Stimulated activated CD8-positive, alpha-beta memory T cell treated with anti-CD3 and anti-CD28 coated beads, Interleukin-12 subunit alpha, Interleukin-12 subunit beta, amount 100 ng/mL, for 24 hours (primary cell): ENCODE data around the gene GRID1.

ENCODE experiments used
- DNase-seq: peaks from one replicate; pipeline ENCODE4 v3.0.0-alpha.2; 2020; ENCODE audit errors: extremely low read depth

The GRID1 gene

GRCh38 chr10:86267286-86268195, 99.1 kb downstream of the GRID1 start:
- DNase-seq = no peak

DNA sequence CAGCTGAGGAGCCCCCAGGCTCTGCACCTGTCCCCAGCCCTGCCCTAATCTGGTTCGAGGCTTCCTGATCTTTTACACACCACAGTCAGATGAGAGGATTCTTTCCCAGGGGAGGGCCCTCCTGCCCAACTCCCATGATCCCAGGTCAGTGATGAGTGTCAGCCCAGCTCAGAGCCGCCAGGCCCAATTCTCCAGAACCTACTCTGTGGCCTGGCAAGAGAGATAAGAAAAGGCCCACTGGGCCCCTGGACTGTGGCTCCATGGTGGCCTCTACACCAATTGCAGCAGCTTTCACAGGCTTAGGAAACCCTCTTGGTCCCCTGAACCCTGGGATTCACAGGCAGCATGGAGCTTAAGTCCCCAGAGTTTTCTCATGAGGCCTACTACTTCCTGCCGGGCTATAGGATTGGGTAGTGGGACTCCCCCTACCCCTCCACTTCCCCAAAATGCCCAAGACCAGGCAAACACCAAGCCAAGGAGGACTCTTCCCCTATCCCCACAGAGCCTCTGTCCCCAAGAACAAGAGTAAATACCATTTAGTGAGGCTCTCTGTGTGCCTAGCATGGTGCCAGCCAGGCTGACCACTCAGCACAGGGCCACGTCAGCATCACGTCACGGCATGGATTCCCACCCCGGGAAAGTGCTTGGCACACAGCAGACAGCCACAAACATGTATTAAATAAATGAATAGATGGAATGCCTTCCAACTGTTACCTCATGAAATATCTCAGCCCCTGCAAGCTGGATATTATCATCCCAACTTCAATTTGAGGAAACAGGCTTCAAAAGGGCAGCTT, 100.0 kb downstream of the GRID1 start:
- no peak for DNase-seq

DNA sequence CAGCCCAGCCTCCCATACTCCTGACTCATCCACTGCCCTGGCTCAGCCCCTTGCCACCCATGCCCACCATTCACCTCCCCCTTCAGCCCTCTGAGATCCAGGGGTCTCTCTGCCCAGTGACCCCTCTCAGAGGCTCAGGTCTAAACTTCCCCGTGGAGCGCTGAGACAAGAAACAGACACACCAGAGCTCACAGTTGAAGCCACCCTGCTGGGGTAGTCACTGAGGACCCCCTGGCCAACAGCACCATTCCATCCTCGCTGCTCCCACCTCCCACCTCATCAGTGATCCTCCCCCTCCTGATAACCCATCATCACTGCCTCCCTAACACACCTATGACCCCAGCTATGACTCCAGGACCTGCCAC, 100.7 kb downstream of the GRID1 start:
- no peak for DNase-seq

DNA sequence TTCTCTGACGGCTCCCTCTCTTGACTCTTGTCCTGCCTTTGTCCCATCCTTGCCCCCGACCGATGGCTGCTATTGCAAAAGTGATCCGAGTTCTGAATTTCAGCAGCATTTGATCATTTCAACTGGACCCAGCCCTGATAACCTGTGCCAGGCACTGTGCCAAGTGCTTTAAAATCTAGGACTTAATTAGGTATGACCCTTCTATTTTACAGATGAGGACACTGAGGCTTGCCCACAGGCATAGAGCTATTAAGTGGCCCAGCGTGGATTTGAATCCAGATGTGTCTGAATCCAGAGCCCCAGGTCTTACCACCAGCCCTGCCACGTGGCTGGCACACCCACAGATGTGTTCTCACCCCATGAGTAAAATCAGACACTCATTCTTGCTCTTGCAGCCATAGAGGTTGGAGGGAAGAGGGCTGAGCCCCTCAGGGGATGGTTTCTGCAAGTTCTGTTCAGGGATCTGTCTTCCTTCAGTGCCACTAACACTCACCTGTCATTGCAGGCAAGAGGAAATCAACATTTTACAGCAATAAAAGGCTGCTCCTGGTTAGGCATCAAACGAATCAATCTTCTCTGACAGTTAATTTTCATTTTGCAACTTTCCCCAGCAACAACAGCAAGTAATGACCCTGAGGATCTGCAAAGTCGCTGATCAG, 101.2 kb downstream of the GRID1 start:
- DNase-seq = no peak

DNA sequence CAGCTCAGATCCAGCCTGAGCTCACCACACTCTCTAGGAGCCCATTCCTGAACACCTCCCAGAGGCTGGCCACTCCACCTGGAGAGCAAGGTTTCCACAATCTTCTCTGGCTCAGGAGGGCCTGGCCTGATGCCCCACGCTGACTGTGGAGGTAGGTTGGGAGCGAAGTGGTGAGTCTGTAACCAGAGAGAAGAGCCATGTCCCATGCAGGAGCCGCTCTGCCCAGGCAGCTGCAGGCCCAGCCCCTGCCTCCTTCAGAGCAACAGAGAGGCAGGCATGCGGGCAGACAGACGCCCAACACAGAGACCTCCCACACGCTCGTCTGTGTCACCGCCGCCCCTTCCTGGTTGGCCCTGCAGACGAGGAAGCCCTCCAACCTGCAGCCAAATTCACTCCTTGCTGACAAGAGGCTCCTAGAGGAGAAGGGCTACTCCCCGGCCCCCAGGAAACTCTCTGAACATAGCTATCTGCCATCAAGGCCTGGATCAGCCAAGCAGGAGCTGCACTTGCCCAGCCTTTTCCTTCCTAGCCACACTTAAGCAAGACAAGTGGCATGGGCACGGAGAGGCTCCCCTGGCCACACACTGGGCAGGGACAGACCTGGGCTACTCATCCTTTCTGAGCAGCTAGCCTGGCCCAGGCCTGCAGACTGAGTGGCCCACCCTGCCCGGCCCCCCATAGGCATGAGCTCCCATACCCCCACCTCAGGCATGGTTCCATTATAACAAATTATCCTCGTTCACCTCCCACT, 101.9 kb downstream of the GRID1 start:
- no peak for DNase-seq

- no peak for DNase-seq
Observed at GRCh38 chr10:86263907-86264306, 102.7 kb downstream of the GRID1 start.

DNA sequence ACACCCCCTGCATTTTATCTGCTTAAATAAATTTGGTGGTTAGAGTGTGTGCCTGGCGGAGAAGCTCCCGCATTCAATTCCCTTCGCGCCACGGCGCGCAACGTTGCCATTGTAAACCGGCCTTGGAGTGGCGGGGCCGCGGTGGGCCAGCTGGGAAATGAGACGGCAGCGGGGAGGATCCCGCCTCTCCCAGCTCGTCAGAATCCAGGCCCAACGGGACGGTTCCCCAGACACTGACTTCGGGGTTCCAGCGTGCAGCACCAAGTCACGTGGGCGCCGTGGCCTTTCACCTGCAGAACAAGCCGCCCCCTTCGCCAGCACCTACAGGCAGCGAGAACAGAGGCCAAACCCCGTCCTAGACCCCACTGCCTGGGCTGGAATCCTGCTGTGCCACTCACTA, 103.4 kb downstream of the GRID1 start:
- no peak for DNase-seq

DNA sequence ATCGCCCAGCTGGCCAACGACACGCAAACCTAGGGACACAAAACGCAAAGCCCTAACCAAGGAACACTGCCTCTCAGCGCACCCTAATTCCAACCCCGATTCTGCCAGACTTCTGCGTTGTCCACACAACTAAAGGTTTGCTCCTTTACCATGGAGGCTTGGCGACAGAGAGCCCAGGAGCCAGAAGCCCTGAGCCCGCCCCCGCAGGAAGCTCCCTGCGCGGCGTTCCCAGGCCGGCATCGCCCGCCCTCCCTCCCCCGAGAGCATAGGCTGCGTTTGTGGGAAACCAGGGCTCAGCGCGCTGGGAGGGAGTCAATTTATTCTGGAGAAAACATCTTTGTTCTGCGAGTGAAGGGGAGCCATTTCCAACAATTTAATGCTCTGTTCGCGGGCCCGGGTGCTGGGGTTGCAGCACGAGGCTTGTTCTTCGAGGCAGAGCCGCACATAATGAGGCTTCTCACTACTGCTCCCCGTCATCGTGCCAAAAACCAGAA, 103.9 kb downstream of the GRID1 start:
- DNase-seq = no peak

- no peak for DNase-seq
Observed at GRCh38 chr10:86261941-86262687, 104.5 kb downstream of the GRID1 start.

GRCh38 chr10:86261470-86261869, 105.1 kb downstream of the GRID1 start:
- no peak for DNase-seq

DNA sequence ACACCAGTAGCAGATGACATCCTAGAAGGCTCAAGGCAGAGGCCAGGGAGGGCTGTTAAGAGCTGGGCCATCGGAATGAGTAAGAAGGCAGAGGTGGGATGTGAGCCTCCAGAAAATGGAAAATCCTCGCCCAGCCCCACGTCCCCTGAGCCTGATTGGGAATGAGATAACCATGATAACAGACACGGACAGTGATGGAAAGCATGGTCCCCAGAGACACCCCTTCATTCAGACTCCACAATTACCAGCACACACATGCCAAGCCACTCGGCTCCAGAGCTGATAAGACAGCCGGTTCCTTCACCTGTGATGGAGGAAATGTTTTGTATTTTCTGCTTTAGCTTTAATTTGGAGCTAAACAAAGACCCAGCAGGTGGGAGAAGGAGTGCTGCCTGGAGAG, 106.0 kb downstream of the GRID1 start:
- DNase-seq = no peak

DNA sequence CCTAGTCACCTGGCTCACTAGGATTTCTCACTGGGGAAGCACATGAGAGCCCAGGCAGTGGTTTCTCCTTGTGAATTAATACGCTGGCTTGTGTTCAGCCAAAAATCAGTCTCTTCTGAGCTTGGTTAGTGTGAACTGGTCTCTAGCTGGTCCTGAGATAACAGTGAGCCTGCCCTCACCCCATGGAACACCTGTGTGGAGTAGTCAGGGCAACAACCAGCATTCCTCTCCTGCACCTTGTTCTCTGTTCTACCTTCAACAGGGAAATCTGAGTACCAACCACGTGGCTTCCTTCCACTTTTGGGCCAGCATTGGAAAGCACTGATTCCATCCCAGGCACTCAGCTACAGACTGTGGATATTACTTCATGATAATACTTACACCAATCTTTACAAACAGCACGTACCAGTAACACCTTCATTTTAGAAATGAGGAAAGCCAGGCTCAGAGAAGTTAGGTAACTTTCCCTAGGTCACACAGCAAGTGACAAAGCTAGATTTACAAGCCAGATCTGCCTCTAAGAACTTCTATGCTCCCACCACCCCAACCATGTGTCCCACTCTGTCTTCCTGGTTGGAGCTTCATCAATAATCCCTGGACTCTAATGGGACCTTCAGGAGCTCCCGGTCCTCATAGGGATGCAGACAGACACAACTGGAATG, 106.6 kb downstream of the GRID1 start:
- no peak for DNase-seq

GRCh38 chr10:86258941-86259340, 107.7 kb downstream of the GRID1 start:
- no peak for DNase-seq

- DNase-seq = no peak
Observed at GRCh38 chr10:86258499-86258898, 108.1 kb downstream of the GRID1 start.

- DNase-seq = no peak
Observed at GRCh38 chr10:86257683-86258082, 108.9 kb downstream of the GRID1 start.

GRCh38 chr10:86256690-86257315, 109.8 kb downstream of the GRID1 start:
- no peak for DNase-seq

- DNase-seq = no peak
Observed at GRCh38 chr10:86255405-86256251, 111.0 kb downstream of the GRID1 start.

GRCh38 chr10:86254526-86255174, 111.9 kb downstream of the GRID1 start:
- DNase-seq = no peak
